ENCODE measurements around the gene ANGEL1. TPM values are rescaled to one million over a fixed set of nuclear protein-coding genes. Genes with fewer than 3 reads are reported as not detected.

ANGEL1 gene
- total and polyA plus RNA-seq, 9 donors, result 8.5 to 24.1 (median 14.7) TPM

DNA sequence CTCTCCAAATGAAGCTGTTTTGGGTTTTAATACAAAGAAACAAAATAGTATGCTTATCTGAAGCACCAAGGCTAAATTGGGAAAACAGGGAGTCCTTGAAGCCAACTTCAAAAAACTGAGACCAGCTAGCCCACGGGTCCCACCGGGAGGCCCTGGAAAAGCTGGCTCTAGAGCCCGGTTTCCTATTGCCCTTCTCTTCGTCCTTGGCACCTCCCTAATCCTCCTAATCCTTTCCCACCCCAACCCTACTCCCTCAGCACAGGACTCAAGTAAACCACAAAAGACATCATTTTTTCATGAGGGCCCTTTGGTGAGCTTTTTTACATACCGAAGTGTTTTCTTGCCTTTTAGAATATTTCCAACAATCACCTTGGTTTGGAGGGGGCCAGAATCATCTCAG, 24.8 kb upstream of the ANGEL1 start:
- Histone ChIP-seq H3K27ac (ENCODE audit: low read length) (no peak overlapping the region), H3K36me3 (ENCODE audit: control insufficient read depth, insufficient read depth, low read length) (no peaks in the 10 kb centered on the region), H3K4me3 (ENCODE audit: low read length) (no peak overlapping the region), H3K4me1 (ENCODE audit: control insufficient read depth, insufficient read depth, low read length) (peaks cover 11% of the 10 kb centered on the region), H3K27me3 (ENCODE audit: control insufficient read depth, insufficient read depth, low read length) (no peaks in the 10 kb centered on the region), H3K9me3 (replicated peaks; ENCODE audit: control insufficient read depth, low read depth, low read length) (no peaks in the 10 kb centered on the region)
- DNase-seq, result no peak
- WGBS (ENCODE audit: insufficient coverage), result 35% methylated on average over 4 of the region's 5 CpGs

DNA sequence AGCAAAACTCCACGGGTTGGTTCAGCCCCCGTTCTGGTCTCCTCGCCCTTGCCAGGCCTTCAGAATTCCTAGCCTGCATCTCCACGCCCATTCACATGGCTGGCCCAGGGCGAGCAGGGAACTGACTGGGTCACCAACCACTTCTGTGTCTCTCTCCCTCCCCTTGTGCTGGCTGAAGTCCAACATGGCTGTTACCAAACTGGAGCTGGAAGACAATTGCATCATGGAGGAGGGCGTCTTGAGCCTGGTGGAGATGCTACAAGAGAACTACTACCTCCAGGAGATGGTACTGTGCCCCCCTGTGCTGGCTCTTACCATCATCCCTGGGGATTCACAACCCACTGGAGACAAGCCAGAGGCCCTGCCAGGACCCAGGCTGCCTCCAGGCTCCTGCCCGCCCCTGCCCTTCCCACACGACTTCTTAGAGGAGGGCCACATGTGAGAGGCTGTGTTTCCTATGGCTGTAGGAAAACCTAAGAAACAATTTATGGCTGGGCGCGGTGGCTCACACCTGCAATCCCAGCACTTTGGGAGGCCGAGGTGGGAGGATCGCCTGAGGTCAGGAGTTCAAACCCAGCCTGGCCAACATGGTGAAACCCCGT, 23.4 kb upstream of the ANGEL1 start:
- Histone ChIP-seq H3K27me3 (ENCODE audit: control insufficient read depth, insufficient read depth, low read length) (no peaks in the 10 kb centered on the region), H3K36me3 (ENCODE audit: control insufficient read depth, insufficient read depth, low read length) (no peaks in the 10 kb centered on the region), H3K27ac (ENCODE audit: low read length) (no peak overlapping the region), H3K9me3 (replicated peaks; ENCODE audit: control insufficient read depth, low read depth, low read length) (no peaks in the 10 kb centered on the region), H3K4me3 (ENCODE audit: low read length) (no peak overlapping the region), H3K4me1 (ENCODE audit: control insufficient read depth, insufficient read depth, low read length) (peaks cover 15% of the 10 kb centered on the region)
- DNase-seq, result no peak
- 90% methylated on average over 9 of the region's 13 CpGs for WGBS (ENCODE audit: insufficient coverage)

DNA sequence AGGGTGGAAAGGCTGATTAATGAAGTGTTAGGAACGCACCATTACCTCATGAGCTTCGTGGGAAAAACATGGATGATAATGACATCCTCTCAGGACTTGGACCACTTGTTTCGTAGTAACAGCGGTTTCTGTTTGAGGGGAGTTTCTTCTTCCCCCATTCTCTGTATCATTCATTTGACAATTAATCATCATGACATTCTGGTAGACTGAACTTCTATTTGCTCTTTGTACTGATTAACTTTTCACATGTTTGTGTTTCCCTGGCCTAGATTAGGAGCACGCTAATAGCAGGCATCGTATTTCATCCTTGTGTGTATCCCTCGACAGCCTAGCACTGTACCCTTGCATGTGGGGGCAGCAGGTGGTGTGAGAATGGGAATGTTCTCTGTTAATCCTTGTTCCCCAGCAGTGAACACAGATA, 21.6 kb upstream of the ANGEL1 start:
- Histone ChIP-seq H3K27me3 (ENCODE audit: control insufficient read depth, insufficient read depth, low read length) (no peaks in the 10 kb centered on the region), H3K27ac (ENCODE audit: low read length) (no peak overlapping the region), H3K36me3 (ENCODE audit: control insufficient read depth, insufficient read depth, low read length) (no peaks in the 10 kb centered on the region), H3K9me3 (replicated peaks; ENCODE audit: control insufficient read depth, low read depth, low read length) (no peaks in the 10 kb centered on the region), H3K4me1 (ENCODE audit: control insufficient read depth, insufficient read depth, low read length) (peaks cover 34% of the 10 kb centered on the region), H3K4me3 (ENCODE audit: low read length) (no peak overlapping the region)
- peak; percentile 44 for DNase-seq
- 17% methylated on average over 1 of the region's 7 CpGs for WGBS (ENCODE audit: insufficient coverage)

DNA sequence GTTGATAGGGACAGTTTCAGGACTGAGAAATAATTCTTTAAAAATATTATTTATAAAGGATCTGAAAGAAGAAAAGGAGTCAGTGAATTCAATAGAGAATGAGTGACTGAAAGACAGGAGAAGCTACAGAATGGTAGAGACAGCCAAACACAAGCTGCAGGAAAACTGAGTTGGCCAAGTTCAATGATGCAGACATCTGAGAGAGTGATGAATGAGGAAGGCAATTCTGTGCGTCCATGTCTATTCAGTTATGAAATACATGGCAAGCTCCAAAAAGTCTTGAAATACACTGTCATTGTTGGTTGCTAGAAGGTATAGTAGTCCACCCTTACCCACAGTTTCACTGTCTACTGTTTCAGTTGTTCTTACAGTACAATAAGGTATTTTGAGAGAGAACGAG, 20.3 kb upstream of the ANGEL1 start:
- no peaks in the 10 kb centered on the region for H3K9me3 ChIP-seq (replicated peaks; ENCODE audit: control insufficient read depth, low read depth, low read length)
- WGBS (ENCODE audit: insufficient coverage), result no CpG with 5 or more reads among the region's 2 CpGs
- no peak overlapping the region for H3K4me3 ChIP-seq (ENCODE audit: low read length)
- no peak for DNase-seq
- no peaks in the 10 kb centered on the region for H3K27me3 ChIP-seq (ENCODE audit: control insufficient read depth, insufficient read depth, low read length)
- peaks cover 46% of the 10 kb centered on the region for H3K4me1 ChIP-seq (ENCODE audit: control insufficient read depth, insufficient read depth, low read length)
- H3K27ac ChIP-seq (ENCODE audit: low read length), result no peak overlapping the region
- no peaks in the 10 kb centered on the region for H3K36me3 ChIP-seq (ENCODE audit: control insufficient read depth, insufficient read depth, low read length)

- H3K27me3 ChIP-seq (ENCODE audit: control insufficient read depth, insufficient read depth, low read length), result no peaks in the 10 kb centered on the region
- no peaks in the 10 kb centered on the region for H3K36me3 ChIP-seq (ENCODE audit: control insufficient read depth, insufficient read depth, low read length)
- H3K9me3 ChIP-seq (replicated peaks; ENCODE audit: control insufficient read depth, low read depth, low read length), result no peaks in the 10 kb centered on the region
- peaks cover 51% of the 10 kb centered on the region for H3K4me1 ChIP-seq (ENCODE audit: control insufficient read depth, insufficient read depth, low read length)
- no peak overlapping the region for H3K27ac ChIP-seq (ENCODE audit: low read length)
- no peak overlapping the region for H3K4me3 ChIP-seq (ENCODE audit: low read length)
- WGBS (ENCODE audit: insufficient coverage), result 25% methylated on average over 1 of the region's 1 CpG
- DNase-seq, result peak; percentile 63
Observed at GRCh38 chr14:76832503-76832988, 19.9 kb upstream of the ANGEL1 start.

GRCh38 chr14:76830556-76830955, 17.9 kb upstream of the ANGEL1 start:
- no peak for DNase-seq
- no peaks in the 10 kb centered on the region for H3K27me3 ChIP-seq (ENCODE audit: control insufficient read depth, insufficient read depth, low read length)
- H3K4me1 ChIP-seq (ENCODE audit: control insufficient read depth, insufficient read depth, low read length), result peaks cover 56% of the 10 kb centered on the region
- no peak overlapping the region for H3K4me3 ChIP-seq (ENCODE audit: low read length)
- no peaks in the 10 kb centered on the region for H3K9me3 ChIP-seq (replicated peaks; ENCODE audit: control insufficient read depth, low read depth, low read length)
- WGBS (ENCODE audit: insufficient coverage), result no CpG with 5 or more reads among the region's 4 CpGs
- H3K27ac ChIP-seq (ENCODE audit: low read length), result peak overlapping the region; percentile 78
- no peaks in the 10 kb centered on the region for H3K36me3 ChIP-seq (ENCODE audit: control insufficient read depth, insufficient read depth, low read length)

- H3K4me1 ChIP-seq (ENCODE audit: control insufficient read depth, insufficient read depth, low read length), result peaks cover 53% of the 10 kb centered on the region
- 21% methylated on average over 4 of the region's 7 CpGs for WGBS (ENCODE audit: insufficient coverage)
- no peak overlapping the region for H3K4me3 ChIP-seq (ENCODE audit: low read length)
- DNase-seq, result peak; percentile 94
- H3K9me3 ChIP-seq (replicated peaks; ENCODE audit: control insufficient read depth, low read depth, low read length), result no peaks in the 10 kb centered on the region
- no peaks in the 10 kb centered on the region for H3K27me3 ChIP-seq (ENCODE audit: control insufficient read depth, insufficient read depth, low read length)
- peak overlapping the region; percentile 78 for H3K27ac ChIP-seq (ENCODE audit: low read length)
- no peaks in the 10 kb centered on the region for H3K36me3 ChIP-seq (ENCODE audit: control insufficient read depth, insufficient read depth, low read length)
Observed at GRCh38 chr14:76829650-76830421, 17.2 kb upstream of the ANGEL1 start.

GRCh38 chr14:76829013-76829365, 16.3 kb upstream of the ANGEL1 start:
- Histone ChIP-seq H3K27ac (ENCODE audit: low read length) (peak overlapping the region; percentile 78), H3K4me3 (ENCODE audit: low read length) (no peak overlapping the region), H3K27me3 (ENCODE audit: control insufficient read depth, insufficient read depth, low read length) (no peaks in the 10 kb centered on the region), H3K4me1 (ENCODE audit: control insufficient read depth, insufficient read depth, low read length) (peaks cover 48% of the 10 kb centered on the region), H3K36me3 (ENCODE audit: control insufficient read depth, insufficient read depth, low read length) (no peaks in the 10 kb centered on the region), H3K9me3 (replicated peaks; ENCODE audit: control insufficient read depth, low read depth, low read length) (no peaks in the 10 kb centered on the region)
- peak; percentile 56 for DNase-seq
- 77% methylated on average over 3 of the region's 3 CpGs for WGBS (ENCODE audit: insufficient coverage)

DNA sequence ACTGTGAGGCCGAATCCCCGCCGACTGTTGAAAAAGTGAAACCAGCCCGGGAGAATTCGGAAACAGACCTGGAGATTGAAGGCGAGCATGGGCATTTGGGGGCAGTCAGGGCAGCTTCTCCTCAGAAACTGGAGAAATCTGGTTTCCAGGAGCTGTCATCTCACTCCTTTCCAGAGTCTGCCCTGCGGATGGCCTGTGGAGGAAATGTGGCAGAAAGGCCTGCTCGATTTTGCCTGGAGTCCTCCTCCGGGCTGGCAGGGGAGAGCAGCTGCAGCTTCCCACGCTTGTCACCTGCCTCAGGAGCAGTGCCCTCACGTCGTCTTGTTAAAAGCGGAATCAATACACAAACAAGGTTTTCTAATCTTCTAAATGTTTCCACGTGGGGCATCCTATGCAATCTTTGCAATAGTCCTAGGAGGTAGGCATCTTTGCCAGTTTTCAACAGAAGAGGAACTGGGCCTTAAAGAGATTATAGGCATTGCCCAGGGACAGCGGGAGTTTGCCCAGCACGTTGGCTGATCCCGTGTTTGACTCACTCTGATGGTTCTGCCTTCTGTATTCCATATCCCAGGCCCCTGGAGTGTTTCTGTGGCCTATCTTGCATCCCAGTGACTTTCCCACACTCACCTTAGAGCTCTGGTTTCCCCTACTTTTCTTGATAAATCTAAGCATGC, 15.8 kb upstream of the ANGEL1 start:
- Histone ChIP-seq H3K36me3 (ENCODE audit: control insufficient read depth, insufficient read depth, low read length) (no peaks in the 10 kb centered on the region), H3K4me3 (ENCODE audit: low read length) (peak overlapping the region; percentile 12), H3K27me3 (ENCODE audit: control insufficient read depth, insufficient read depth, low read length) (no peaks in the 10 kb centered on the region), H3K9me3 (replicated peaks; ENCODE audit: control insufficient read depth, low read depth, low read length) (no peaks in the 10 kb centered on the region), H3K27ac (ENCODE audit: low read length) (peak overlapping the region; percentile 78), H3K4me1 (ENCODE audit: control insufficient read depth, insufficient read depth, low read length) (peaks cover 48% of the 10 kb centered on the region)
- 48% methylated on average over 14 of the region's 17 CpGs for WGBS (ENCODE audit: insufficient coverage)
- peak; percentile 25 for DNase-seq

DNA sequence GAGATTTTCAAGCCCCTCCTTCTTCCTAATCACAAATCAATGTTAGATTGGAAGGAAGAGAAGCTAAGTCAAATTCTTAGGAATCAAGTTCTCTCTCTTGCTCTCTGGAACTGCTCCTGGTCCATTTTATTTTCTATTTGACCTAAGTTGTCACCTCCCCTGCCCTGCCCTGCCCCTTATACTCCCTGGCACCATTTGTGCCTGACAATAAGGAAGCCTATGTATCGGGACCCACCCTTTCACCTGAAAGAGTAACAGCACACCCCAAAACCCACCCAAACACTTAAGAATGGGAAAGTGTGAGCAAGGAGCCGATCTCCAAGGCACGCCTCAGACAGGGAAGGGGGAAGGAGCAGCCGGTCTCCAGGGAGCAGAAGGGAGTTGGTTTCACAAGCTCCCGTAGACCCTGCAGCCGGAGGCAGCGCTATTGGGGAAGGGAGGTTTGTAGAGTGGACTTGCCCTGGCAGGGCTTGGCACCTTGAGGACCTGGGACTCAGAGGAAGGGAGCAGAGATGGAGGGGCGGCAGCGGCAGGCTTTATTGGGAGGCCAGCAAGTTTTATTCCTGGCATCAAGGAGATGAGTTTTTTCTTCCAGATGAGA, 15.1 kb upstream of the ANGEL1 start:
- H3K27me3 ChIP-seq (ENCODE audit: control insufficient read depth, insufficient read depth, low read length), result no peaks in the 10 kb centered on the region
- H3K4me1 ChIP-seq (ENCODE audit: control insufficient read depth, insufficient read depth, low read length), result peaks cover 48% of the 10 kb centered on the region
- no peaks in the 10 kb centered on the region for H3K36me3 ChIP-seq (ENCODE audit: control insufficient read depth, insufficient read depth, low read length)
- WGBS (ENCODE audit: insufficient coverage), result 36% methylated on average over 8 of the region's 9 CpGs
- H3K9me3 ChIP-seq (replicated peaks; ENCODE audit: control insufficient read depth, low read depth, low read length), result no peaks in the 10 kb centered on the region
- H3K4me3 ChIP-seq (ENCODE audit: low read length), result peak overlapping the region; percentile 12
- peak overlapping the region; percentile 78 for H3K27ac ChIP-seq (ENCODE audit: low read length)
- peak; percentile 43 for DNase-seq
